ENCODE measurements around the gene ABHD15.

ABHD15 gene, protein sequence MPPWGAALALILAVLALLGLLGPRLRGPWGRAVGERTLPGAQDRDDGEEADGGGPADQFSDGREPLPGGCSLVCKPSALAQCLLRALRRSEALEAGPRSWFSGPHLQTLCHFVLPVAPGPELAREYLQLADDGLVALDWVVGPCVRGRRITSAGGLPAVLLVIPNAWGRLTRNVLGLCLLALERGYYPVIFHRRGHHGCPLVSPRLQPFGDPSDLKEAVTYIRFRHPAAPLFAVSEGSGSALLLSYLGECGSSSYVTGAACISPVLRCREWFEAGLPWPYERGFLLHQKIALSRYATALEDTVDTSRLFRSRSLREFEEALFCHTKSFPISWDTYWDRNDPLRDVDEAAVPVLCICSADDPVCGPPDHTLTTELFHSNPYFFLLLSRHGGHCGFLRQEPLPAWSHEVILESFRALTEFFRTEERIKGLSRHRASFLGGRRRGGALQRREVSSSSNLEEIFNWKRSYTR

DNA sequence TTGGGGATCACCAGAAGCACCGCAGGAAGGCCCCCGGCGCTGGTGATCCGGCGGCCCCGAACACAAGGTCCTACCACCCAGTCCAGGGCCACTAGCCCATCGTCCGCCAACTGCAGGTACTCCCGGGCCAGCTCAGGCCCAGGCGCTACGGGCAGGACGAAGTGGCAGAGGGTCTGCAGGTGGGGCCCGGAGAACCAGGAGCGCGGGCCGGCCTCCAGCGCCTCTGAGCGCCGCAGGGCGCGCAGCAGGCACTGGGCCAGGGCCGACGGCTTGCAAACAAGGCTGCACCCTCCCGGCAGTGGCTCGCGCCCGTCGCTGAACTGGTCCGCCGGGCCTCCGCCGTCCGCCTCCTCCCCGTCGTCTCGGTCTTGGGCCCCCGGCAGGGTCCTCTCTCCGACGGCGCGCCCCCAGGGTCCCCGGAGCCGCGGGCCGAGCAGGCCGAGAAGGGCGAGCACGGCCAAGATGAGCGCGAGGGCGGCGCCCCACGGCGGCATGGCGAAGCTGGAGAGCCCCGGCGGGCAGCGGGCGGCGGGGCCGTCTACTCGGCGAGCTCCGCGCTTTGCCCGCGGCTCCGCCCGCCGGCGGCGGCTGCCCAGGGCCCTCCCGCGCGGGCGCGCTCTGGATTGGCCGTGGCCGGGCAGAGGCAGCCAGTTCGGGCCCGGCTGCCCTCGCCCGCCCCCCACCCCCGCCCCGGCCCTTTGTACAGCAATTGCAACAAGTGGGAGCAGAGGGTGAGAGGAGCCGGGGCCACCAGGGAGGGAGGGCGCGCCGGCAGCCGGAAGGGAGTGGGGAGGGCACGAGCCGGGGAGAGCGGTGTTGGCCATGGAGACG lies at the start of gene ABHD15:
TSS of gene ABHD15 (minus strand) at position 565 of the 831 bp plus-strand sequence. CDS start at position 494, 71 bp downstream.
- DNase-seq (ENCODE audit: low spot score) = peak; percentile 49

DNA sequence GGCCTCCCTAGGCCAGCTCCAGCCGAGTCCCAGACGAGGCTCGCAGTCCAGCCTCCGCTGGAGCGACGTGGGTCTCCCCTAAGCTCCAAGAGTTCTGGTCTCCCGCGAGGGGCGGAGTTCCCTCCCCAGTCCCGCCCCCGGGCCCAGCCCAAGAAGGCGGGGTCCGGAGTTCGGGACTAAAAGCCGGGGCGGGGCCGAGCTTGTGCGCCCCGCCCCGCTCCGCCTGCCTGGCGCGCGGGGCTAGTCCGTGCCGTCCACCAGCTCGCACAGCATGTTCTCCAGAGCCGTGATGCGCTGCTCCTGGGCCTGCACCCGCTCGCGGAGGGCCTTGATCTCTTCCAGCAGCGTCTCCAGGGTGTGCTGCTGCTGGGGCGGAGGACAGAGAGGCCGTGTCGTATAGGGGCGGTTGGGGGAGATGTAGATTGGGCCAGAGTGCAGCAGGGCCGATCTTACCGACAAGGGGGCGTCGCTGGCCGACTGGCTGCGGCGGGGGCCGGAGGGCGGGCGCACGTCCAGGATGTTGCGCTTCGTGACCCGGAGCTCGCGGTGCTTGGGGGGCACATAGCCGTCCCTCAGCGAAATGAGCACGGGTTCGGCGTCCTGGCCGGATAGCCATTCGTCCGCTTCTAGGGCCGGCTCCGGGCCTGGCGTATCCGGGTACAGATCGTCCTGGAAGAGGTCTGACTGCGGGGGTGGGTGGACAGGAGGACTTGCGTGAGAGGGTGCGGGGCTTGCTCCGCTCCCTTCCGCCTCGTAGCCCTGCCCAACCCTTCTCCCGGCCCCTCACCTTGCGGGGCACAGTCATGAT lies 48.9 kb upstream of the ABHD15 start:
- peak; percentile 83 for DNase-seq (ENCODE audit: low spot score)

GRCh38 chr17:29615048-29615385 lies 48.2 kb upstream of the ABHD15 start:
- DNase-seq (ENCODE audit: low spot score) = peak; percentile 81

DNA sequence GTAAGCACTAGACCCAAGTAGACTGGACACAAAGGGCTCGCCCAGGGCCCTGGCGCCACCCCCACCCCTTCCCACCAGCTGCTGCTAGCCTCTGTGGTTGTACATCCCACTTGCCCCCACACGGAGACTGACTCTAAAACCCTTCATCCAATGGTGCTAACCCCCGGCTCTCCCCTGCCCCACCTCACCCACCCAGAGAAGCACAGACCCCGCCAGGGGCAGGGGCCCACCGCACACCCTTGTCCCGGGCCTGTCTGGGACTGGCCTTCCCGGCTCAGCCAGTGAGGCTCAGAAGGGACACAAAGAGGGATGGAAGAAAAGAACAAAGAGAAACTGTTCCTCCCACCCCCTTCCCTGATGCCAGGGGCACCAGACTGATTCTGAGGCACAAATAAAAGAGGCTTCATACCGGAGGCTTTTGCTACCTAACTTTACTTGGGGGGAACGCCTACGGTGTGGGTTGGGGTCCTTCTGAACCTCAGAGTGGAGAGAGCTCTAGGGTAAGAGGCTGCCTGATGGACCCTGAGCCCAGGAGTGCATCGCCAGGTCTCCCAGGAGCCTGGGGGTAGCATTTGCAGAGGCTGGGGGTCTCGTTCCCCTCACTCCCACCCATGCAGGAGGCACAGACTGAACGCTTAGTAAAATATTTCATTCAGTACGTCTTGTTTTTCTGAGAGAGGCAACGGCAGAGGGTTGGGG lies 47.7 kb upstream of the ABHD15 start:
- no peak for DNase-seq (ENCODE audit: low spot score)

DNA sequence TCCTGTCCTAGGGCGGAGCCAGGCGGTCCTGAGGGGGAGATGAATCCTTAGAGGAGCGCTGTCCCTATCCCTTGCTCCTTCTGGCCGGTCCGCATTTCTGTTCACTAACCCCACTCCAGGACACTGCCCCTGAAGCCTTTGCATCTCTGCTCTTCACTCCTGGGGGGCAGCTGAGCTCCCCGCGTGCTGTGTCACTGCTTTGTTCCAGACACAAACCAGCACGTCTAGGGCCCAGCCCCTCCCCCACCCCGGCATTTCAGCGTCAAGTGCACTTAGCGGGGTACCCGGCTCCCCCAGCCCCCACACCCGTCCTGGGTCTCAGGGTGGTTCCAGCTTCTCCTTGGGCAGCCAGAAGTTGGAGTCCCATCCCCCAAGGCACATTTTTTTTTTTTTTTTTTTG lies 47.0 kb upstream of the ABHD15 start:
- no peak for DNase-seq (ENCODE audit: low spot score)

GRCh38 chr17:29613352-29613837 lies 46.6 kb upstream of the ABHD15 start:
- peak; percentile 95 for DNase-seq (ENCODE audit: low spot score)

DNA sequence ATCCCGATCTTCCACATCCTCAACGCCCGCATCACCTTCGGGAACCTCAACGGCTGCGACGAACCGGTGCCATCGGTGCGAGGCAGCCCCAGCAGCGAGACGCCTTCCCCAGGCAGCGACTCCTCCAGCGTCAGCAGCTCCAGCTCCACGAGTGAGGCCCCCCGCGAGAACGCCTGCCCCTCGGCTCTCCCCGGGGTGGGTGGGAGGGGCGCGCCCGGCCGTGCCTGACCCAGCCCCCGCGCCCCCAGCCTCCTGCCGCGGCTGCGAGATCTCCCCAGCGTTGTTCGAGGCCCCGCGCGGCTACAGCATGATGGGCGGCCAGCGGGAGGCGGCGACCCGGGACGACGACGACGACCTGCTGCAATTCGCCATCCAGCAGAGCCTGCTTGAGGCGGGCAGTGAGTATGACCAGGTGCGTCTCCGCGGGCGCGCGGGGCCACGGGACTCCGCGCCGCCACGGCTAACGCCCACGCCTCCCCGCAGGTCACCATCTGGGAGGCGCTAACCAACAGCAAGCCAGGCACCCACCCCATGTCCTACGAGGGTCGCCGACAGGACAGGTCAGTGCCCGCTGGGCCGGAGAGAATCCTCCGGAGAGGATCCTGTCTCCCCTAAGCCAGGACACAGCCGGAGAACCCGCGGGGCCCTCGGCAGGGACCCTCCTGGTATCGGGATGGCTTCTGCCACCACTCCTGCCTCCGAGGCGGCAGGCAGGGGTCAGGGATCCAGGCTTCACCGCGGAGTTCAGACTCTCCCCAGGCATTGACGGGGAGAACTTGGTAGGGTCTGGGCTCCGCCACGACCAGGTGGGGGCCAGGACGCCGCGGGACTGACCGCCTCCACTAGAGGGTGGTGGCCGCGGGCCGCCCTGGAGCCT lies 45.8 kb upstream of the ABHD15 start:
- no peak for DNase-seq (ENCODE audit: low spot score)

- DNase-seq (ENCODE audit: low spot score) = no peak
These were observed 45.2 kb upstream of the ABHD15 start for GRCh38 chr17:29612094-29612403.

DNA sequence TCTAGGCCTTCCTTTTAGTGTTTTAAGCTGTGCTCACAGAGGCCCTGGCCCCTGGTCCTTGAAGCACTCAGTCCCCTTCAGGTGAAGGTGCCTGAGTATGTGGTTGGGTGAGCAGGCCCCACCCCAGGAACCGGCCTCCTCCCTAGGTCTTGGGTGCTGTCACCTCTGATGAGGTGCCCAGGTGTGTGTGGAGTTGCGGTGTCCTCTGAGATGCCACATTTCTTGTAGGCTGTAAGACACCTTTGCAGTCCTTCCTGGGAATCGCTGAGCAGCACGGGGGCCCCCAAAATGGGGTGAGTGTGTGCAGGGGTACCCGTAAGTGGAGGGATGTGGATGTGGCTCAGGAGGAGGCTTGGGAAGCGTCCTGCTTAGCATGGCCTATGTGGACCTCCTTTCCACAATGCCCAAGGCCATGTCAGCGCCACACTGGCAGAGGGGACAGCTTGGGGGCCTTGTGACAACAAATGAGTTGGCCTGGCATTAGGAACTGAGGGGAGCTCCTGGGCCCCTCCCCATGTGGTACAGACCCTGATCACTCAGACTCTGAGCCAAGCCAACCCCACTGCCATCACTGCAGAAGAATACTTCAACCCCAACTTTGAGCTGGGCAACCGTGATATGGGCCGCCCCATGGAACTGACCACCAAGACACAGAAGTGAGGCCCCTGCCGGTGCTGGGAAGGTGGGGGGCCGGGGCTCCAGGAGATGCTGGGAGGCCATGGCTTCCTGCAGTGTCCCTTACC lies 44.7 kb upstream of the ABHD15 start:
- DNase-seq (ENCODE audit: low spot score) = no peak

DNA sequence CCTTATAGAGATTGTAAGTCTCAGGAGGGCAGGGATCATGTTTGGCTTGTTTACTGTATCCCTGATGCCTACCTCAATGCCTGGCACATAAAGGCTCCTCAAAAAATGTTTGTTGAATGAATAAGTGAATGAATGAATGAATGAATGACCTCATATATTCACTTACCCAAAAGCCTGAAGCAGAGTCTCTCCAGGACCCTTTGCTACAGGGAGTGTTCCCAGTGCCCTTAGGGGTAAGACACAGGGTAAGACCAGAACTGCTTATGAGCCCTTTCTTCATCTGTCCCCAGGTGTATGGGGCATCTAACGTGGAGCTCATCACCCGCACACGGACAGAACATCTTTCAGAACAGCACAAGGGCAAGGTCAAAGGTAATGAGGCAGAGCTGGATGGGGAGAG lies 43.6 kb upstream of the ABHD15 start:
- no peak for DNase-seq (ENCODE audit: low spot score)

- no peak for DNase-seq (ENCODE audit: low spot score)
These were observed 42.1 kb upstream of the ABHD15 start for GRCh38 chr17:29608986-29609385.

DNA sequence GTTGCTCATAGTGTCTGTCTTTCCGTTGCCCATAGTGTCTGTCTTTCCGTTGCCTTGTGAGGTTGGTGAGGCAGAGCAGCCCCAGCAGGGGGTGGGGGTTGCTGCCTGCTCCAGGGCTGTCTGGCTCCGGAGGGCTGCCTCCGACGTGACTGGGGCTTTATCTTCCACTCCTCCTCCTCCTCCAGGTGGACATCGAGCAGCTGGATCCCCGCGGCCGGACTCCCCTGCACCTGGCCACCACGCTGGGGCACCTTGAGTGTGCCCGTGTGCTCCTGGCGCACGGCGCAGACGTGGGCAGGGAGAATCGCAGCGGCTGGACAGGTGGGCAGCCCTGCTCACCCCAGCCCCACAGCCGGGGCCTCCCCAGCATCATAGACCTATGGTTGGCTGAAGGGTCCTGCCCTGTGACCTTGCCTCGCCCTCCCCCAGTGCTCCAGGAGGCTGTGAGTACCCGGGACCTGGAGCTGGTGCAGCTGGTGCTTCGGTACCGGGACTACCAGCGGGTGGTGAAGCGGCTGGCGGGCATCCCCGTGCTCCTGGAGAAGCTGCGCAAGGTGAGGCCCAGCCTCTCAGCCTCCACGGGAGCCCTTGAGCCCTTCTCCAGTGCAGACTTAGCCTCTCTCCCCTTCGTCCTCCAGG lies 40.8 kb upstream of the ABHD15 start:
- DNase-seq (ENCODE audit: low spot score) = no peak

DNA sequence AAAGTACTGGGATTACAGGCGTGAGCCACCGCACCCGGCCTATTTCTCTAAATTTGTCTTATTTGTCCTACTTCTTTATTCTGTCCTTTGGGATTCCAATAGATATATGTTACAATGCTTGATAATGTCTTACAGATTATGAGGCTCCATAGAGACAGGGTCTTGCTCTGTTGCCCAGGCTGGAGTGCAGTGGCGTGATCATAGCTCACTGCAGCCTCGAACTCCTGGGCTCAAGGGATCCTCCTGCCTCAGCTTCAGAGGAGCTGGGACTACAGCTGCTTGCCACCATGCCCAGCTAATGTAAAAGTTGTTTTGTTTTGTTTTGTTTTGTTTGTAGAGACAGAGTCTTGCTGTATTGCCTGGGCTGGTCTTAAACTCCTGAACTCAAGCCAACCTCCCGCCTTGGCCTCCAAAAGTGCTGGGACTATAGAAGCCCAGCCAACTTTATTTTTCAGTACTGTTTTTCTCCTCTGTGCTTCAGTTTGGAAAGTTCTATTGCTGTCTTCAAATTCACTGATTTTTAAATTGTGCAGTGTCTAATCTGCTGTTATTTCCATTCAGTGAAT lies 36.4 kb upstream of the ABHD15 start:
- no peak for DNase-seq (ENCODE audit: low spot score)

- no peak for DNase-seq (ENCODE audit: low spot score)
These were observed 30.7 kb upstream of the ABHD15 start for GRCh38 chr17:29597361-29598172.

- no peak for DNase-seq (ENCODE audit: low spot score)
These were observed 30.0 kb upstream of the ABHD15 start for GRCh38 chr17:29596811-29597210.

- no peak for DNase-seq (ENCODE audit: low spot score)
These were observed 29.3 kb upstream of the ABHD15 start for GRCh38 chr17:29595943-29596774.

Data from CD4-positive, alpha-beta T cell treated with Interleukin-2 at 100 ng/mL for 4 hours (primary cell).